Gastrocnemius medialis (tissue), 4 donors: ENCODE results near the gene NR1D1.

Experiments used
- CTCF ChIP-seq, 5 experiments: fragments of 450-650 bp in 3 of 5; fragments of 200-600 bp in 2 of 5; sonication (generic) in 2 of 5; IDR thresholded peaks in 4 of 5; conservative IDR thresholded peaks in 1 of 5; 1 replicate in 4 of 5; 2 replicates in 1 of 5; pipeline ENCODE4 v1.5.1; 2016 to 2019; ENCODE audit warnings: antibody characterized with exemption in 5 of 5, mild to moderate bottlenecking in 3 of 5, moderate library complexity in 3 of 5
- POLR2A ChIP-seq, 2 donors: fragments of 450-650 bp; IDR thresholded peaks; one replicate each; pipeline ENCODE4 v1.6.1; 2017; ENCODE audit warnings: antibody characterized with exemption in 2 of 2, mild to moderate bottlenecking in 2 of 2, moderate library complexity in 2 of 2

- TF ChIP-seq CTCF (IDR thresholded peaks at IDR 0.05 in 4 of 5, conservative IDR thresholded peaks at IDR 0.05 in 1 of 5) (no peak), POLR2A (IDR thresholded peaks at IDR 0.05) (no peak)
Observed at GRCh38 chr17:40112718-40113109, 12.3 kb upstream of the NR1D1 start.
